Stomach (tissue), 9 donors: Measurements from ENCODE around the gene TENM4. TPM values are rescaled to one million over a fixed set of nuclear protein-coding genes. Genes with fewer than 3 reads are reported as not detected.

Experiments used
- DNase-seq, 2 donors: peaks; one replicate each; pipeline versions ENCODE4 v3.0.0 to v3.0.0-alpha.2; 2013 to 2019
- H3K27ac ChIP-seq, 5 donors: fragments of 200-600 bp in 4 of 5; sonication (generic) in 4 of 5; one replicate each; pipeline ENCODE4 v1.5.1; 2013 to 2019; ENCODE audit warnings: mild to moderate bottlenecking in 1 of 5, moderate library complexity in 1 of 5
- H3K27me3 ChIP-seq, 3 donors: fragments of 200-600 bp; sonication (generic); one replicate each; pipeline ENCODE4 v1.5.1; 2017 to 2019; ENCODE audit warnings: mixed run types in 1 of 3
- H3K36me3 ChIP-seq, 4 donors: fragments of 200-600 bp; sonication (generic); 1 replicate in 3 of 4; 2 replicates in 1 of 4; pipeline ENCODE4 v1.5.1; 2016 to 2019
- H3K4me1 ChIP-seq, 4 donors: fragments of 200-600 bp; sonication (generic); one replicate each; pipeline ENCODE4 v1.5.1; 2016 to 2019
- H3K4me3 ChIP-seq, 4 donors: fragments of 200-600 bp; sonication (generic) in 3 of 4; one replicate each; pipeline ENCODE4 v1.5.1; 2016 to 2019; ENCODE audit warnings: mild to moderate bottlenecking in 1 of 4
- H3K9me3 ChIP-seq, 4 donors: fragments of 200-600 bp; sonication (generic); one replicate each; pipeline ENCODE4 v1.5.1; 2016 to 2019
- EP300 ChIP-seq: sonication (generic); formaldehyde crosslinking; IDR thresholded peaks from one replicate; pipeline ENCODE4 v1.6.1; 2017; ENCODE audit warnings: antibody characterized with exemption
- POLR2A ChIP-seq, 4 donors: fragments of 450-650 bp; IDR thresholded peaks; one replicate each; pipeline ENCODE4 v1.6.1; 2016; ENCODE audit warnings: antibody characterized with exemption in 4 of 4, control low read depth in 2 of 4, mild to moderate bottlenecking in 1 of 4, moderate library complexity in 1 of 4
- POLR2AphosphoS5 ChIP-seq, 3 donors: sonication (generic); formaldehyde crosslinking; IDR thresholded peaks; one replicate each; pipeline ENCODE4 v1.6.1; 2016; ENCODE audit warnings: antibody characterized with exemption in 3 of 3
- WGBS, 5 donors: extraction: QIAGEN DNeasy Blood & Tissue Kit in 3 of 5; methylation state at CpG; one replicate each; pipeline versions ENCODE4 v1.1.5 to v1.1.7; 2013 to 2018; 5-methylcytosine and 5-hydroxymethylcytosine counted together
- intact Hi-C: fragments of 100-400 bp; cut with DNase I; formaldehyde crosslinking; loops from one replicate; pipeline ENCODE4 v1.15.1; 2023; ENCODE audit warnings: low total_unique reads
- polyA plus RNA-seq, 3 donors: library from polyadenylated mRNA; stranded (reverse); fragments of 200-250 nt; gene quantifications; one replicate each; pipeline ENCODE4 v1.2.3, GENCODE V29; 2013
- total RNA-seq, 5 donors: library from RNA; depleted of rRNA; stranded (reverse); fragments of >200 nt; gene quantifications; one replicate each; pipeline versions ENCODE4 v1.1.0 to v1.2.3, GENCODE V29; 2014 to 2016
- TF ChIP-seq, protein P1 (sequence below), 7 experiments: fragments of 450-650 bp in 4 of 7; fragments of 200-600 bp in 3 of 7; sonication (generic) in 3 of 7; IDR thresholded peaks; one replicate each; pipeline ENCODE4 v1.5.1; 2016 to 2019; ENCODE audit warnings: antibody characterized with exemption in 7 of 7, control low read depth in 2 of 7, mild to moderate bottlenecking in 1 of 7
- donor health status: healthy with polysubstance abuse.
- donor health status: Bipolar disorder and iron deficiency.
- donor health status: healthy.

The TENM4 gene
- total and polyA plus RNA-seq, 8 donors, result 0.06 to 13.2 (median 0.87) TPM; not detected in 1

DNA sequence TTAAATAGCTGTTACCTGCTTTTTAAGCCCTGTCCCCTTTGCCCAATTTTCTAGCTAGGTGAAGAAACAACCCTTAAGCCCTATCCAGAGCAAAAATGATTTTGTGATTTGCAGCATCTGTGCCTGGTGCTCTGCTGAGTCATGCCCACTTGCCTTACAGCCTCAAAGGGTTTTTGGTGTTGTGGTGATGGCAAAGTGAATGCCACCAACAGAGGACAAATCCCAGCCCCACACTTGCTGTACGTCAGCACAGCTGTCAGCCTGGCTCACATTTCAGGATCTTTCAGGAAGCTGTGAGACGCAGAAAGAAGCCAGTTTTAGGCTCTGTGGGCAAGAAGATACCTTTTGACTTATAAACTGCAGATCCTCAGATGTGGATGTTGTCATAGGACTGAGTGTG lies 401.7 kb downstream of the TENM4 start:
- H3K27ac ChIP-seq, result no peak overlapping the region
- H3K4me1 ChIP-seq, result no peaks in the 10 kb centered on the region
- 78 to 85% (median 81%) methylated on average over 2 of the region's 2 CpGs for WGBS, 5 donors
- intact Hi-C loops, result no loop called here
- no peak for DNase-seq
- no peaks in the 10 kb centered on the region for H3K36me3 ChIP-seq
- H3K4me3 ChIP-seq, result no peak overlapping the region
- no peaks in the 10 kb centered on the region for H3K27me3 ChIP-seq
- TF ChIP-seq POLR2AphosphoS5 (IDR thresholded peaks at IDR 0.05) (no peak), EP300 (no peak)
- TF ChIP-seq, protein P1, sequence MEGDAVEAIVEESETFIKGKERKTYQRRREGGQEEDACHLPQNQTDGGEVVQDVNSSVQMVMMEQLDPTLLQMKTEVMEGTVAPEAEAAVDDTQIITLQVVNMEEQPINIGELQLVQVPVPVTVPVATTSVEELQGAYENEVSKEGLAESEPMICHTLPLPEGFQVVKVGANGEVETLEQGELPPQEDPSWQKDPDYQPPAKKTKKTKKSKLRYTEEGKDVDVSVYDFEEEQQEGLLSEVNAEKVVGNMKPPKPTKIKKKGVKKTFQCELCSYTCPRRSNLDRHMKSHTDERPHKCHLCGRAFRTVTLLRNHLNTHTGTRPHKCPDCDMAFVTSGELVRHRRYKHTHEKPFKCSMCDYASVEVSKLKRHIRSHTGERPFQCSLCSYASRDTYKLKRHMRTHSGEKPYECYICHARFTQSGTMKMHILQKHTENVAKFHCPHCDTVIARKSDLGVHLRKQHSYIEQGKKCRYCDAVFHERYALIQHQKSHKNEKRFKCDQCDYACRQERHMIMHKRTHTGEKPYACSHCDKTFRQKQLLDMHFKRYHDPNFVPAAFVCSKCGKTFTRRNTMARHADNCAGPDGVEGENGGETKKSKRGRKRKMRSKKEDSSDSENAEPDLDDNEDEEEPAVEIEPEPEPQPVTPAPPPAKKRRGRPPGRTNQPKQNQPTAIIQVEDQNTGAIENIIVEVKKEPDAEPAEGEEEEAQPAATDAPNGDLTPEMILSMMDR (IDR thresholded peaks at IDR 0.05), result no peak
- peaks cover 0 to 10% (median 0%) of the 10 kb centered on the region in 4 donors for H3K9me3 ChIP-seq

DNA sequence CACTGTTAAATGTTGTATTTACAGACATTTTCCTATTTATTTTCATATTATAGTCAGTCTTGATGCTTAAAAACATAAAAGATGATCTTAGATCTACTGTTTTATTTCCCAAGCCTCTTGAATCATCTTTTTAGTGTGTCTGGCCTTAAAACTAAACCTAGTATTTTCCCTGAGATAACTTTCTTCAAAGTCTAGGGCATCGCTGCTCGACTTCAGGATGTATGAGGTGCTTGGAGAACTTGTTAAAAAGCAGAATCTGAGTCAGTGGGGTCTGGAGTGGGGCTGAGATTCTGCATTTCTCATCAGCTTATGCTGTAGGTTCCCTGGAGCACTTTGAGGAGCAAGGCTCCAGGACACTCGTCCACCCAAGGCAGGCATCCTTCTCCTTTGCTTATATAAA lies 404.9 kb downstream of the TENM4 start:
- intact Hi-C loops, result no loop called here

GRCh38 chr11:79033833-79034232 lies 407.0 kb downstream of the TENM4 start:
- peaks cover 0 to 18% (median 0%) of the 10 kb centered on the region in 3 donors for H3K27me3 ChIP-seq
- no peaks in the 10 kb centered on the region for H3K9me3 ChIP-seq
- H3K27ac ChIP-seq, result no peak overlapping the region
- TF ChIP-seq POLR2A (IDR thresholded peaks at IDR 0.05) (no peak), POLR2AphosphoS5 (IDR thresholded peaks at IDR 0.05) (no peak), EP300 (no peak)
- TF ChIP-seq, protein P1 (IDR thresholded peaks at IDR 0.05), result no peak
- no peak overlapping the region for H3K4me3 ChIP-seq
- no peak for DNase-seq
- H3K36me3 ChIP-seq, result no peaks in the 10 kb centered on the region
- H3K4me1 ChIP-seq, result no peaks in the 10 kb centered on the region
- WGBS, 5 donors, result 76 to 90% (median 84%) methylated on average over 4 of the region's 4 CpGs
- intact Hi-C loops, result no loop called here

More for the DNA sequence above, 404.9 kb downstream of the TENM4 start:
- TF ChIP-seq EP300, result no peak
- TF ChIP-seq POLR2A (IDR thresholded peaks at IDR 0.05), result no peak
- TF ChIP-seq, protein P1 (IDR thresholded peaks at IDR 0.05), result no peak
- no peak for TF ChIP-seq POLR2AphosphoS5 (IDR thresholded peaks at IDR 0.05)
- WGBS, 5 donors, result 55 to 60% (median 57%) methylated on average over 3 of the region's 3 CpGs
- H3K4me3 ChIP-seq, result no peak overlapping the region
- DNase-seq, result no peak
- H3K4me1 ChIP-seq, result no peaks in the 10 kb centered on the region
- H3K27me3 ChIP-seq, result peaks cover 0 to 9% (median 0%) of the 10 kb centered on the region in 3 donors
- H3K9me3 ChIP-seq, result peaks cover 0 to 8% (median 0%) of the 10 kb centered on the region in 4 donors
- no peak overlapping the region for H3K27ac ChIP-seq
- H3K36me3 ChIP-seq, result no peaks in the 10 kb centered on the region

GRCh38 chr11:79030448-79030847 lies 410.4 kb downstream of the TENM4 start:
- H3K4me1 ChIP-seq, result no peaks in the 10 kb centered on the region
- DNase-seq, result peak in 1 of 2 donors; percentile 52
- H3K4me3 ChIP-seq, result no peak overlapping the region
- no peaks in the 10 kb centered on the region for H3K36me3 ChIP-seq
- intact Hi-C loops, result no loop called here
- H3K27me3 ChIP-seq, result peaks cover 0 to 18% (median 0%) of the 10 kb centered on the region in 3 donors
- TF ChIP-seq, protein P1 (IDR thresholded peaks at IDR 0.05), result no peak
- TF ChIP-seq EP300, result no peak
- no peak for TF ChIP-seq POLR2A (IDR thresholded peaks at IDR 0.05)
- TF ChIP-seq POLR2AphosphoS5 (IDR thresholded peaks at IDR 0.05), result no peak
- H3K27ac ChIP-seq, result no peak overlapping the region
- WGBS, 5 donors, result 43 to 66% (median 54%) methylated on average over 8 to 9 of the region's 9 CpGs
- H3K9me3 ChIP-seq, result no peaks in the 10 kb centered on the region
